Measurements from ENCODE around the gene CGB7. TPM values are rescaled to one million over a fixed set of nuclear protein-coding genes. Genes with fewer than 3 reads are reported as not detected.

Gene CGB7
- total RNA-seq, 8 experiments from 2014 or later: 0.11 to 1.0 (median 0.36) TPM; not detected in 1

GRCh38 chr19:49014870-49015255 lies 42.7 kb downstream of the CGB7 start:
- 60 to 100% (median 91%) methylated on average over 1 to 8 of the region's 18 CpGs; no CpG with 5 or more reads in 2 of the 10 experiments for WGBS, 10 experiments
- in situ Hi-C loops (cut with MboI; ENCODE audit: low pct_unique_long_range_greater_than_20kb in 2 of 9, low sequenced_read_pairs in 9 of 9, unreplicated experiment in 9 of 9): no loop called here
- Histone ChIP-seq H3K4me3 (no peak overlapping the region), H3K27ac (peak overlapping the region in 1 of 2 donors; percentile 54), H3K4me1 (replicated peaks in 1 of 2) (peaks cover 3 to 14% of the 10 kb centered on the region in 2 donors)
- ATAC-seq (replicated peaks in 6 of 8): no peak

GRCh38 chr19:49014123-49014869 lies 43.3 kb downstream of the CGB7 start:
- Histone ChIP-seq H3K4me1 (replicated peaks in 1 of 2) (peaks cover 3 to 14% of the 10 kb centered on the region in 2 donors), H3K27ac (peak overlapping the region; percentile 54 to 70), H3K4me3 (no peak overlapping the region)
- ATAC-seq (replicated peaks in 6 of 8): peak in 5 of 8 experiments; percentile 13 to 68 (median 62)
- in situ Hi-C loops (cut with MboI; ENCODE audit: low pct_unique_long_range_greater_than_20kb in 2 of 9, low sequenced_read_pairs in 9 of 9, unreplicated experiment in 9 of 9): no loop called here
- 80 to 100% (median 92%) methylated on average over 1 to 11 of the region's 32 CpGs; no CpG with 5 or more reads in 4 of the 10 experiments for WGBS, 10 experiments

- H3K4me3 ChIP-seq: no peak overlapping the region
- WGBS, 10 experiments: 50 to 100% (median 88%) methylated on average over 2 to 7 of the region's 17 CpGs; no CpG with 5 or more reads in 4 of the 10 experiments
- in situ Hi-C loops (cut with MboI; ENCODE audit: low pct_unique_long_range_greater_than_20kb in 2 of 9, low sequenced_read_pairs in 9 of 9, unreplicated experiment in 9 of 9): no loop called here
- no peaks in the 10 kb centered on the region for H3K4me1 ChIP-seq (replicated peaks in 1 of 2)
- no peak for ATAC-seq (replicated peaks in 6 of 8)
- no peak overlapping the region for H3K27ac ChIP-seq
These were observed 46.4 kb downstream of the CGB7 start for GRCh38 chr19:49011194-49011593.

GRCh38 chr19:49010453-49010852 lies 47.1 kb downstream of the CGB7 start:
- in situ Hi-C loops (cut with MboI; ENCODE audit: low pct_unique_long_range_greater_than_20kb in 2 of 9, low sequenced_read_pairs in 9 of 9, unreplicated experiment in 9 of 9): no loop called here
- H3K4me3 ChIP-seq: no peak overlapping the region
- 100% methylated on average over 1 of the region's 18 CpGs; no CpG with 5 or more reads in 9 of the 10 experiments for WGBS, 10 experiments
- no peak for ATAC-seq (replicated peaks in 6 of 8)
- no peaks in the 10 kb centered on the region for H3K4me1 ChIP-seq (replicated peaks in 1 of 2)
- no peak overlapping the region for H3K27ac ChIP-seq

GRCh38 chr19:49009828-49010227 lies 47.7 kb downstream of the CGB7 start:
- no peak for ATAC-seq (replicated peaks in 6 of 8)
- Histone ChIP-seq H3K27ac (no peak overlapping the region), H3K4me1 (replicated peaks in 1 of 2) (no peaks in the 10 kb centered on the region), H3K4me3 (no peak overlapping the region)
- 80 to 97% (median 93%) methylated on average over 1 to 11 of the region's 18 CpGs; no CpG with 5 or more reads in 7 of the 10 experiments for WGBS, 10 experiments
- in situ Hi-C loops (cut with MboI; ENCODE audit: low pct_unique_long_range_greater_than_20kb in 2 of 9, low sequenced_read_pairs in 9 of 9, unreplicated experiment in 9 of 9): no loop called here

- Histone ChIP-seq H3K4me3 (no peak overlapping the region), H3K27ac (no peak overlapping the region), H3K4me1 (replicated peaks in 1 of 2) (no peaks in the 10 kb centered on the region)
- in situ Hi-C loops (cut with MboI; ENCODE audit: low pct_unique_long_range_greater_than_20kb in 2 of 9, low sequenced_read_pairs in 9 of 9, unreplicated experiment in 9 of 9): no loop called here
- ATAC-seq (replicated peaks in 6 of 8): no peak
- 89 to 100% (median 90%) methylated on average over 2 to 4 of the region's 22 CpGs; no CpG with 5 or more reads in 7 of the 10 experiments for WGBS, 10 experiments
These were observed 50.6 kb downstream of the CGB7 start for GRCh38 chr19:49006905-49007304.

GRCh38 chr19:49004964-49005614 lies 52.5 kb downstream of the CGB7 start:
- WGBS, 10 experiments: 93 to 100% (median 95%) methylated on average over 1 to 6 of the region's 7 CpGs; no CpG with 5 or more reads in 3 of the 10 experiments
- no peak for ATAC-seq (replicated peaks in 6 of 8)
- Histone ChIP-seq H3K4me3 (no peak overlapping the region), H3K27ac (no peak overlapping the region), H3K4me1 (replicated peaks in 1 of 2) (no peaks in the 10 kb centered on the region)
- in situ Hi-C loops (cut with MboI; ENCODE audit: low pct_unique_long_range_greater_than_20kb in 2 of 9, low sequenced_read_pairs in 9 of 9, unreplicated experiment in 9 of 9): no loop called here

Other genes with a start within 250 kb of the CGB7 start
- 10 to 100 TPM; 26.6 to 49.8 (median 35.1) TPM for gene BCAT2, start 246.7 kb downstream of the CGB7 start, total RNA-seq
- gene HSD17B14, start 221.3 kb downstream of the CGB7 start, total RNA-seq: 10 to 100 TPM in 2 of 8 experiments, 1 to 10 TPM in 6; 1.6 to 27.3 (median 5.4) TPM
- 10 to 100 TPM in 3 of 8 experiments, 1 to 10 TPM in 4, under 1 TPM in 1; 0.33 to 30.8 (median 6.5) TPM for gene PLEKHA4, start 189.1 kb downstream of the CGB7 start, total RNA-seq
- gene PPP1R15A, start 185.3 kb downstream of the CGB7 start, total RNA-seq: 100 to 1,000 TPM in 1 of 8 experiments, 10 to 100 TPM in 7; 35.2 to 157 (median 68.6) TPM
- 1 to 10 TPM in 1 of 8 experiments, under 1 TPM in 1, not detected in 6; 0.52 to 2.2 TPM for gene TULP2, start 159.0 kb downstream of the CGB7 start, total RNA-seq
- gene NUCB1, start 157.4 kb downstream of the CGB7 start, total RNA-seq: 100 to 1,000 TPM in 4 of 8 experiments, 10 to 100 TPM in 4; 60.2 to 309 (median 107) TPM
- under 1 TPM in 5 of 8 experiments, not detected in 3; 0.32 to 0.81 (median 0.50) TPM for gene DHDH, start 124.0 kb downstream of the CGB7 start, total RNA-seq
- 100 to 1,000 TPM in 4 of 8 experiments, 10 to 100 TPM in 4; 36.9 to 172 (median 97.8) TPM for gene BAX, start 102.9 kb downstream of the CGB7 start, total RNA-seq
- over 10,000 TPM in 1 of 8 experiments, 1,000 to 10,000 TPM in 7; 1,251 to 10,826 (median 2,578) TPM for gene FTL, start 92.4 kb downstream of the CGB7 start, total RNA-seq
- 10 to 100 TPM; 13.0 to 72.5 (median 18.3) TPM for gene GYS1, start 64.4 kb downstream of the CGB7 start, total RNA-seq
- 100 to 1,000 TPM; 113 to 181 (median 145) TPM for gene RUVBL2, start 63.9 kb downstream of the CGB7 start, total RNA-seq
- 1 to 10 TPM in 4 of 8 experiments, under 1 TPM in 1, not detected in 3; 0.88 to 2.9 (median 1.3) TPM for gene LHB, start 40.7 kb downstream of the CGB7 start, total RNA-seq
- under 1 TPM in 3 of 8 experiments, not detected in 5; 0.47 to 0.70 (median 0.49) TPM for gene CGB3, start 33.4 kb downstream of the CGB7 start, total RNA-seq
- gene CGB2, start 25.9 kb downstream of the CGB7 start, total RNA-seq: not detected
- gene CGB1, start 20.9 kb downstream of the CGB7 start, total RNA-seq: not detected
- under 1 TPM in 1 of 8 experiments, not detected in 7; 0.76 TPM for gene CGB5, start 13.9 kb downstream of the CGB7 start, total RNA-seq
- under 1 TPM in 4 of 8 experiments, not detected in 4; 0.27 to 0.76 (median 0.33) TPM for gene CGB8, start 8.6 kb downstream of the CGB7 start, total RNA-seq
- gene NTF4, start 7.1 kb upstream of the CGB7 start, total RNA-seq: 1 to 10 TPM in 1 of 8 experiments, under 1 TPM in 1, not detected in 6; 0.52 to 1.0 TPM
- under 1 TPM in 7 of 8 experiments, not detected in 1; 0.05 to 0.62 (median 0.15) TPM for gene KCNA7, start 14.9 kb upstream of the CGB7 start, total RNA-seq
- gene SNRNP70, start 27.7 kb upstream of the CGB7 start, total RNA-seq: 100 to 1,000 TPM; 101 to 312 (median 157) TPM
- gene LIN7B, start 56.6 kb upstream of the CGB7 start, total RNA-seq: 10 to 100 TPM in 5 of 8 experiments, 1 to 10 TPM in 3; 2.0 to 65.1 (median 24.4) TPM
- gene C19orf73, start 61.4 kb upstream of the CGB7 start, total RNA-seq: 1 to 10 TPM; 2.3 to 5.7 (median 3.4) TPM
- 10 to 100 TPM in 7 of 8 experiments, 1 to 10 TPM in 1; 4.7 to 52.5 (median 23.5) TPM for gene PPFIA3, start 61.8 kb upstream of the CGB7 start, total RNA-seq
- 10 to 100 TPM in 4 of 8 experiments, 1 to 10 TPM in 3, under 1 TPM in 1; 0.81 to 55.7 (median 12.3) TPM for gene HRC, start 97.6 kb upstream of the CGB7 start, total RNA-seq
- gene TRPM4, start 100.0 kb upstream of the CGB7 start, total RNA-seq: 10 to 100 TPM in 7 of 8 experiments, 1 to 10 TPM in 1; 7.0 to 46.8 (median 16.4) TPM

Data from motor neuron (in vitro differentiated cells).